Peyer's patch (tissue), 4 donors: Measurements from ENCODE around the gene THPO.

Experiments used
- CTCF ChIP-seq, 6 experiments: fragments of 450-650 bp in 4 of 6; fragments of 200-600 bp in 2 of 6; sonication (generic) in 1 of 6; IDR thresholded peaks; one replicate each; pipeline ENCODE4 v1.5.1; 2017 to 2019; ENCODE audit warnings: antibody characterized with exemption in 6 of 6, mild to moderate bottlenecking in 3 of 6, moderate library complexity in 1 of 6
- POLR2A ChIP-seq, 2 donors: fragments of 450-650 bp; IDR thresholded peaks; one replicate each; pipeline ENCODE4 v1.5.1; 2017; ENCODE audit warnings: antibody characterized with exemption in 2 of 2, mild to moderate bottlenecking in 2 of 2, moderate library complexity in 2 of 2

DNA sequence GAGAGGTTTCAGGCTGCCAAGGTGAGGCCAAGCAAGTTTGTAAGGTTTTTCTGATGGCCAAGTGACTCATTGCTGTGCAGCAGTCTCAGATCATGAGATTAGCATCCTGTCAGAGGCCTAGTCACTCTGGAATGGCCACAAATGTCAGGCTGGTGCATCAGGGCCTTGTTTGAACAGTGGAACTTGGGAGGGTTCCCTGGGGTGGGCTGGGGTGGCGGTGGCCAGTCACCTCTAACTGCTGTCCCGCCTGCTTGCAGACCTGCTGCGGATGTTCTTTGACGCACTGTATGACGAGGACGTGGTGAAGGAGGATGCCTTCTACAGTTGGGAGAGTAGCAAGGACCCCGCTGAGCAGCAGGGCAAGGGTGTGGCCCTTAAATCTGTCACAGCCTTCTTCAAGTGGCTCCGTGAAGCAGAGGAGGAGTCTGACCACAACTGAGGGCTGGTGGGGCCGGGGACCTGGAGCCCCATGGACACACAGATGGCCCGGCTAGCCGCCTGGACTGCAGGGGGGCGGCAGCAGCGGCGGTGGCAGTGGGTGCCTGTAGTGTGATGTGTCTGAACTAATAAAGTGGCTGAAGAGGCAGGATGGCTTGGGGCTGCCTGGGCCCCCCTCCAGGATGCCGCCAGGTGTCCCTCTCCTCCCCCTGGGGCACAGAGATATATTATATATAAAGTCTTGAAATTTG is 43.4 kb downstream of the THPO start:
- no peak for TF ChIP-seq CTCF (IDR thresholded peaks at IDR 0.05)
- no peak for TF ChIP-seq POLR2A (IDR thresholded peaks at IDR 0.05)
